HEK293T (cell line): ENCODE measurements around the gene TBX2.

Experiments used
- FOXA1 ChIP-seq: fragments of 450-650 bp; IDR thresholded peaks from 2 replicates; pipeline ENCODE4 v1.6.1; 2016; ENCODE audit warnings: mild to moderate bottlenecking
- L3MBTL2 ChIP-seq: fragments of 450-650 bp; conservative IDR thresholded peaks from 2 replicates; pipeline ENCODE4 v1.6.1; 2016; ENCODE audit warnings: mild to moderate bottlenecking

DNA sequence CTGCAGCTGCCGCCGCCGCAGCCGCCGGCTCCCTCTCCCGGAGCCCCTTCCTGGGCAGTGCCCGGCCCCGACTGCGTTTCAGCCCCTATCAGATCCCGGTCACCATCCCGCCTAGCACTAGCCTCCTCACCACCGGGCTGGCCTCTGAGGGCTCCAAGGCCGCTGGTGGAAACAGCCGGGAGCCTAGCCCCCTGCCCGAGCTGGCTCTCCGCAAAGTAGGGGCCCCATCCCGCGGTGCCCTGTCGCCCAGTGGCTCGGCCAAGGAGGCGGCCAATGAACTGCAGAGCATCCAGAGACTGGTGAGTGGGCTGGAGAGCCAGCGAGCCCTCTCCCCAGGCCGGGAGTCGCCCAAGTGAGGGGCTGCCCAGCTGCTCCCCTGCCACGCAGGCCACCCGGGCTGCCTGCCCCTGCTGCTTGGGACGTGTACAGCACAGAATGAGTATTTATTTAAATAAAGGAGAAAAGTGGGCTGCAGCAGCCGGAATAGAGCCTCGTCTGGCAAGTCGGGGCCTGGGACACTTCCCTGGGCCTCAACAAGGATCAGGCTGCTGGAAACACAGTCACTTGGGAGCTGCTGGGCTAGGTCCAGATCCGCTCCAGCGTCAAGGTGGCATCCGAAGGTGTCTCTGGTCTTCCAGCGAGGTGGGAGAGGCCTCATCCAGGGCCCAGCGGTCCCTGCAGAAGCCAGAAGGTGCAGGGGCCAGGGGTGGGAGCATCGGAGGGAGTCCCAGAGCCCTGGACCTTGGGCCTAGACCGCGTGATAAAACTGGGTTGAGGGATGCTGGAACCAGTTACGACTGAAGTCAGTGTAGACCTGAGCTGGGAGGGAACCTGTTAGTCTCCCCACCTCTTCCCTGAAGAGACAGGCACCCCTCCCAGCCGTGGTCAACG lies 8.8 kb downstream of the TBX2 start:
- TF ChIP-seq FOXA1 (no peak), L3MBTL2 (no peak)
